Liver (tissue), 9 donors: ENCODE results near the gene PRR13. TPM values are rescaled to one million over a fixed set of nuclear protein-coding genes. Genes with fewer than 3 reads are reported as not detected.
A peak's percentile ranks its signal among the peaks of the same experiment; 100 is the strongest.

Experiments used
- DNase-seq: peaks from one replicate; pipeline ENCODE4 v3.0.0-alpha.2; 2017; ENCODE audit warnings: low spot score
- H3K27ac ChIP-seq, 2 donors: one replicate each; pipeline ENCODE4 v1.7.0; 2013; ENCODE audit warnings: inconsistent platforms in 2 of 2, low read length in 2 of 2, control low read depth in 1 of 2, low read depth in 1 of 2, mild to moderate bottlenecking in 1 of 2
- H3K27me3 ChIP-seq, 4 donors: one replicate each; pipeline versions ENCODE4 v1.6.1 to v1.7.0; 2013; ENCODE audit warnings: low read length in 3 of 4, inconsistent platforms in 1 of 4, mild to moderate bottlenecking in 1 of 4, moderate library complexity in 1 of 4; ENCODE audit not compliant: control insufficient read depth in 4 of 4, insufficient read depth in 4 of 4
- H3K36me3 ChIP-seq, 4 donors: one replicate each; pipeline versions ENCODE4 v1.6.1 to v1.7.0; 2013; ENCODE audit warnings: low read length in 3 of 4, mild to moderate bottlenecking in 3 of 4, low read depth in 1 of 4, moderate library complexity in 1 of 4; ENCODE audit not compliant: control insufficient read depth in 4 of 4, insufficient read depth in 3 of 4
- H3K4me1 ChIP-seq, 4 donors: one replicate each; pipeline versions ENCODE4 v1.6.1 to v1.7.0; 2013; ENCODE audit warnings: low read length in 3 of 4, mild to moderate bottlenecking in 3 of 4, moderate library complexity in 1 of 4; ENCODE audit not compliant: control insufficient read depth in 4 of 4, insufficient read depth in 4 of 4
- H3K4me3 ChIP-seq, 3 donors: one replicate each; pipeline versions ENCODE4 v1.6.1 to v1.7.0; 2013; ENCODE audit warnings: low read length in 3 of 3, control low read depth in 1 of 3, low read depth in 1 of 3, mild to moderate bottlenecking in 1 of 3
- H3K9ac ChIP-seq, 2 donors: one replicate each; pipeline ENCODE4 v1.7.0; 2013; ENCODE audit warnings: low read length in 2 of 2, mild to moderate bottlenecking in 2 of 2, moderate library complexity in 2 of 2, control low read depth in 1 of 2, low read depth in 1 of 2
- H3K9me3 ChIP-seq, 4 donors: one replicate each; pipeline versions ENCODE4 v1.6.1 to v1.7.0; 2013; ENCODE audit warnings: low read length in 3 of 4; ENCODE audit not compliant: control insufficient read depth in 4 of 4
- EGR1 ChIP-seq, 2 donors: IDR thresholded peaks; 2 replicates each; pipeline ENCODE4 v1.6.1; 2016 to 2018; ENCODE audit warnings: antibody characterized with exemption in 2 of 2, low read depth in 2 of 2
- FOXA1 ChIP-seq: IDR thresholded peaks from 2 replicates; pipeline ENCODE4 v1.6.1; 2016; ENCODE audit warnings: antibody characterized with exemption
- FOXA2 ChIP-seq: IDR thresholded peaks from 2 replicates; pipeline ENCODE4 v1.6.1; 2016; ENCODE audit warnings: antibody characterized with exemption
- GABPA ChIP-seq, 2 donors: IDR thresholded peaks in 1 of 2; conservative IDR thresholded peaks in 1 of 2; 2 replicates each; pipeline ENCODE4 v1.6.1; 2016; ENCODE audit warnings: antibody characterized with exemption in 2 of 2, mild to moderate bottlenecking in 1 of 2, moderate library complexity in 1 of 2
- HNF4A ChIP-seq, 2 donors: conservative IDR thresholded peaks; 2 replicates each; pipeline ENCODE4 v1.6.1; 2016; ENCODE audit warnings: antibody characterized with exemption in 2 of 2, mild to moderate bottlenecking in 2 of 2
- HNF4G ChIP-seq: IDR thresholded peaks from 2 replicates; pipeline ENCODE4 v1.6.1; 2016; ENCODE audit warnings: antibody characterized with exemption
- NR2F2 ChIP-seq: IDR thresholded peaks from 2 replicates; pipeline ENCODE4 v1.6.1; 2016; ENCODE audit warnings: antibody characterized with exemption
- RXRA ChIP-seq, 2 donors: IDR thresholded peaks; 2 replicates each; pipeline ENCODE4 v1.6.1; 2017 to 2018; ENCODE audit warnings: antibody characterized with exemption in 2 of 2, mild to moderate bottlenecking in 1 of 2
- SP1 ChIP-seq: IDR thresholded peaks from 2 replicates; pipeline ENCODE4 v1.6.1; 2018; ENCODE audit warnings: antibody characterized with exemption, mild to moderate bottlenecking
- TAF1 ChIP-seq: conservative IDR thresholded peaks from 2 replicates; pipeline ENCODE4 v1.6.1; 2016; ENCODE audit warnings: antibody characterized with exemption, mild to moderate bottlenecking
- ZBTB33 ChIP-seq: IDR thresholded peaks from 2 replicates; pipeline ENCODE4 v1.6.1; 2016; ENCODE audit warnings: antibody characterized with exemption
- WGBS: extraction: QIAGEN DNeasy Blood & Tissue Kit; methylation state at CpG from one replicate; pipeline ENCODE4 v1.1.7; 2013; 5-methylcytosine and 5-hydroxymethylcytosine counted together
- polyA plus RNA-seq, 2 donors: library from polyadenylated mRNA; stranded (reverse) in 1 of 2; unstranded in 1 of 2; fragments of 200-250 nt in 1 of 2; fragments of >200 nt in 1 of 2; fragmentation: Nextera tagmentation in 1 of 2; extraction: Ambion mirVana in 1 of 2; gene quantifications; one replicate each; pipeline versions ENCODE4 v1.2.1 to v1.2.3, GENCODE V29; 2013 to 2015
- total RNA-seq, 2 donors: library from RNA; depleted of rRNA; stranded (reverse); fragments of >200 nt; gene quantifications; one replicate each; pipeline ENCODE4 v1.2.3, GENCODE V29; 2014
- TF ChIP-seq, protein P1 (sequence below): IDR thresholded peaks from 2 replicates; pipeline ENCODE4 v1.6.1; 2016; ENCODE audit warnings: antibody characterized with exemption
- TF ChIP-seq, protein P2 (sequence below): IDR thresholded peaks from 2 replicates; pipeline ENCODE4 v1.6.1; 2016; ENCODE audit warnings: antibody characterized with exemption
- TF ChIP-seq, protein P3 (sequence below): IDR thresholded peaks from 2 replicates; pipeline ENCODE4 v1.6.1; 2016; ENCODE audit warnings: antibody characterized with exemption, mild to moderate bottlenecking
- donor health status: healthy.
- donor health status: healthy.
- donor health status: healthy.
- donor health status: healthy.
- donor health status: healthy.

Gene PRR13
- total and polyA plus RNA-seq, 4 donors, result 18.2 to 107 (median 61.3) TPM

GRCh38 chr12:53462935-53463334 lies 21.4 kb downstream of the PRR13 start:
- no peak overlapping the region for H3K9ac ChIP-seq
- WGBS, result 40% methylated on average over 3 of the region's 3 CpGs
- H3K27ac ChIP-seq, result no peak overlapping the region

GRCh38 chr12:53463802-53464560 lies 22.4 kb downstream of the PRR13 start:
- peaks cover 0 to 6% (median 6%) of the 10 kb centered on the region in 4 donors for H3K4me1 ChIP-seq
- DNase-seq, result no peak
- peaks cover 35 to 99% (median 94%) of the 10 kb centered on the region in 4 donors for H3K36me3 ChIP-seq
- H3K9me3 ChIP-seq, result no peaks in the 10 kb centered on the region
- H3K4me3 ChIP-seq, result no peak overlapping the region
- WGBS, result 65% methylated on average over 5 of the region's 5 CpGs
- H3K27me3 ChIP-seq, result no peaks in the 10 kb centered on the region
- no peak overlapping the region for H3K9ac ChIP-seq
- H3K27ac ChIP-seq, result no peak overlapping the region
- TF ChIP-seq RXRA (IDR thresholded peaks at IDR 0.05), result no peak

More at GRCh38 chr12:53462935-53463334, 21.4 kb downstream of the PRR13 start:
- TF ChIP-seq RXRA (IDR thresholded peaks at IDR 0.05) (peak; percentile 30 to 95), GABPA (IDR thresholded peaks at IDR 0.05 in 1 of 2, conservative IDR thresholded peaks at IDR 0.05 in 1 of 2) (no peak), SP1 (peak; percentile 48), HNF4A (conservative IDR thresholded peaks at IDR 0.05) (peak in 1 of 2 donors; percentile 67)
- Histone ChIP-seq H3K4me3 (no peak overlapping the region), H3K9me3 (no peaks in the 10 kb centered on the region), H3K4me1 (peaks cover 0 to 6% (median 6%) of the 10 kb centered on the region in 4 donors), H3K36me3 (peaks cover 32 to 100% (median 93%) of the 10 kb centered on the region in 4 donors), H3K27me3 (no peaks in the 10 kb centered on the region)
- no peak for DNase-seq

DNA sequence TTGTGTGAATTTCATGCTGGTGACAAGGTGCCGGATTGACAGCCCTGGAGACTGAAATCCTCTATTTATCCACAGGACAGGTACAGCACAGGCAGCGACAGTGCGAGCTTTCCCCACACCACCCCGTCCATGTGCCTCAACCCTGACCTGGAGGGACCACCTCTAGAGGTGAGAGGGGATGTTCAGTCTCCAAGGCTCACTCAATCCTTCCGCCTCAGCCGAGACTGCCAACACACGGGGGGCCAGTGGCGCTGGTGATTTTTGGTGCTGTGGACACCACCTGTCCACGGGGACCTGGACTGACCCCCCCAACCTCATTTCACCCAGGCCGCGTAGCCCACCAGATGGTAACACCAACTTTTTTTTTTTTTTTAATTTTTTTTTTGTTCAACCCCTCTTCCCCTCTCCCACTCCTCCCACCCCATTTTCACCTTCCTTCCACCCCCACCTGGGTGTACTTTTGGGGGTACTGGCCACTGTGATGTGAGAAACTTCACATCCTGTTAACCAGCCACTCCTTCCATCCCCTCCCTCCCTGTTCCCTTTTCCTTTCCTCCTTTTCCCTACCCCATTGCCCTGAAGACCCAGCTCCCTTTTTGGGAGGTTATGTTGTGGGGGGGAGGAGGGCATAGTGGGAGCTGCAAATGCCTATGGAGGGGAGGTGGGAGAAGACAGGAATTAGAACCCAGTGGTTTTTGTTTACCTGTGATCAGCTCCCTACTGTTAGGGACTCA lies 23.3 kb downstream of the PRR13 start:
- 95% methylated on average over 11 of the region's 11 CpGs for WGBS
- Histone ChIP-seq H3K27me3 (no peaks in the 10 kb centered on the region), H3K4me3 (no peak overlapping the region), H3K9ac (no peak overlapping the region), H3K9me3 (no peaks in the 10 kb centered on the region), H3K4me1 (peaks cover 0 to 6% (median 6%) of the 10 kb centered on the region in 4 donors), H3K27ac (no peak overlapping the region), H3K36me3 (peaks cover 34 to 99% (median 95%) of the 10 kb centered on the region in 4 donors)
- TF ChIP-seq EGR1 (IDR thresholded peaks at IDR 0.05; ENCODE audit: low read depth in 2 of 2) (no peak), HNF4A (conservative IDR thresholded peaks at IDR 0.05) (no peak)
- TF ChIP-seq, protein P1, sequence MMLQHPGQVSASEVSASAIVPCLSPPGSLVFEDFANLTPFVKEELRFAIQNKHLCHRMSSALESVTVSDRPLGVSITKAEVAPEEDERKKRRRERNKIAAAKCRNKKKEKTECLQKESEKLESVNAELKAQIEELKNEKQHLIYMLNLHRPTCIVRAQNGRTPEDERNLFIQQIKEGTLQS, result no peak
- TF ChIP-seq, protein P2, sequence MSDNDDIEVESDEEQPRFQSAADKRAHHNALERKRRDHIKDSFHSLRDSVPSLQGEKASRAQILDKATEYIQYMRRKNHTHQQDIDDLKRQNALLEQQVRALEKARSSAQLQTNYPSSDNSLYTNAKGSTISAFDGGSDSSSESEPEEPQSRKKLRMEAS, result no peak
- no peak for DNase-seq

DNA sequence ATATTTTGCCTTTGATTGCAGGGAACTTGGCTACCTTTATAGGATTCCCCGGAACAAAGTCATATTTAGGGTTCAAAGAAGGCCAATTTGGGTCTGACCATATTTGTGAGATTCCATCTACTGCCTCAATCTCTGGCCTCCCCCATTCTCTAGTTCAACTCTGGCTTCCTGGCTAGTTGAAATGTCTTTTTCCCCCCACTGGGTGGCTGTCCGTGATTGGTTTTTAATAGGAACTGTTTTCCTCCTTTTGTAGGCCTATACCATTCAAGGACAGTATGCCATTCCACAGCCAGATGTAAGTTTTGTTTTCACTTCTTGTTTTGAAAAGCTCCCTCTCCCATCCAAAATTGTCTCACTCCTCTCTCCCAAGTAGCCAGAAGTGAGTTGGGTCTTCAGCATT lies 24.1 kb downstream of the PRR13 start:
- no peaks in the 10 kb centered on the region for H3K27me3 ChIP-seq
- WGBS, result 72% methylated on average over 2 of the region's 2 CpGs
- no peak overlapping the region for H3K4me3 ChIP-seq
- no peaks in the 10 kb centered on the region for H3K9me3 ChIP-seq
- H3K36me3 ChIP-seq, result peaks cover 27 to 99% (median 93%) of the 10 kb centered on the region in 4 donors
- H3K4me1 ChIP-seq, result peaks cover 0 to 6% (median 6%) of the 10 kb centered on the region in 4 donors
- no peak overlapping the region for H3K27ac ChIP-seq
- no peak overlapping the region for H3K9ac ChIP-seq
- no peak for DNase-seq
- TF ChIP-seq FOXA1, result no peak
- TF ChIP-seq, protein P3, sequence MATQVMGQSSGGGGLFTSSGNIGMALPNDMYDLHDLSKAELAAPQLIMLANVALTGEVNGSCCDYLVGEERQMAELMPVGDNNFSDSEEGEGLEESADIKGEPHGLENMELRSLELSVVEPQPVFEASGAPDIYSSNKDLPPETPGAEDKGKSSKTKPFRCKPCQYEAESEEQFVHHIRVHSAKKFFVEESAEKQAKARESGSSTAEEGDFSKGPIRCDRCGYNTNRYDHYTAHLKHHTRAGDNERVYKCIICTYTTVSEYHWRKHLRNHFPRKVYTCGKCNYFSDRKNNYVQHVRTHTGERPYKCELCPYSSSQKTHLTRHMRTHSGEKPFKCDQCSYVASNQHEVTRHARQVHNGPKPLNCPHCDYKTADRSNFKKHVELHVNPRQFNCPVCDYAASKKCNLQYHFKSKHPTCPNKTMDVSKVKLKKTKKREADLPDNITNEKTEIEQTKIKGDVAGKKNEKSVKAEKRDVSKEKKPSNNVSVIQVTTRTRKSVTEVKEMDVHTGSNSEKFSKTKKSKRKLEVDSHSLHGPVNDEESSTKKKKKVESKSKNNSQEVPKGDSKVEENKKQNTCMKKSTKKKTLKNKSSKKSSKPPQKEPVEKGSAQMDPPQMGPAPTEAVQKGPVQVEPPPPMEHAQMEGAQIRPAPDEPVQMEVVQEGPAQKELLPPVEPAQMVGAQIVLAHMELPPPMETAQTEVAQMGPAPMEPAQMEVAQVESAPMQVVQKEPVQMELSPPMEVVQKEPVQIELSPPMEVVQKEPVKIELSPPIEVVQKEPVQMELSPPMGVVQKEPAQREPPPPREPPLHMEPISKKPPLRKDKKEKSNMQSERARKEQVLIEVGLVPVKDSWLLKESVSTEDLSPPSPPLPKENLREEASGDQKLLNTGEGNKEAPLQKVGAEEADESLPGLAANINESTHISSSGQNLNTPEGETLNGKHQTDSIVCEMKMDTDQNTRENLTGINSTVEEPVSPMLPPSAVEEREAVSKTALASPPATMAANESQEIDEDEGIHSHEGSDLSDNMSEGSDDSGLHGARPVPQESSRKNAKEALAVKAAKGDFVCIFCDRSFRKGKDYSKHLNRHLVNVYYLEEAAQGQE, result no peak
- no peak for TF ChIP-seq TAF1
- no peak for TF ChIP-seq HNF4G
- TF ChIP-seq HNF4A (conservative IDR thresholded peaks at IDR 0.05), result no peak
- TF ChIP-seq FOXA2, result no peak
- TF ChIP-seq SP1, result no peak
- TF ChIP-seq, protein P2, result no peak
- TF ChIP-seq ZBTB33, result no peak
- no peak for TF ChIP-seq NR2F2
